Femur (tissue), 1 donor: ENCODE results near the gene YBX1.
"Not testable (repeated sequence)": the region's sequence is repeated elsewhere in the genome, so short reads cannot be mapped to it uniquely, and the experiment has no call there.

ENCODE experiments used
- DNase-seq: peaks from one replicate; pipeline ENCODE4 v3.0.0-alpha.2; 2017

The YBX1 gene

DNA sequence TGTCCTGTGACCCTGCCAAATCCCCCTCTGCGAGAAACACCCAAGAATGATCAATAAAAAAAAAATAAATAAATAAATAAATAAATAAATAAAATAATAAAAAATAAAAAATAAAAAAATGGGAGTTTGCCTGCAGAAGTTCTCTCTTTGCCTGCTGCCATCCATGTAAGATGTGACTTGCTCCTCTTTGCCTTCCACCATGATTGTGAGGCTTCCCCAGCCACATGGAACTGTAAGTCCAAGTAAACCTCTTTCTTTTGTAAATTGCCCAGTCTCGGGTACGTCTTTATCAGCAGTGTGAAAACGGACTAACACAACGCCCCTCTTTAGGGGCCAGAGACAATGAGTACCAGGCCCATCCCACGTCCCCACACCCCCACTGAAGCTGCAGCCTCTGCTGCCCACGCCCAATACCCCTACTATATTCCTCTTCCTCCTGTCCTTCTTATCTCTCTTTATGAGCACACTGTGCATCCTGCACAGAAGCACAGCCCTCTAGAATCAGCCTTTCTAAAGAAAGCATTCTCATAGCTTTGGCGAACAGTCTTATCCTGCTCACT, 69.4 kb downstream of the YBX1 start:
- not testable (repeated sequence) for DNase-seq

DNA sequence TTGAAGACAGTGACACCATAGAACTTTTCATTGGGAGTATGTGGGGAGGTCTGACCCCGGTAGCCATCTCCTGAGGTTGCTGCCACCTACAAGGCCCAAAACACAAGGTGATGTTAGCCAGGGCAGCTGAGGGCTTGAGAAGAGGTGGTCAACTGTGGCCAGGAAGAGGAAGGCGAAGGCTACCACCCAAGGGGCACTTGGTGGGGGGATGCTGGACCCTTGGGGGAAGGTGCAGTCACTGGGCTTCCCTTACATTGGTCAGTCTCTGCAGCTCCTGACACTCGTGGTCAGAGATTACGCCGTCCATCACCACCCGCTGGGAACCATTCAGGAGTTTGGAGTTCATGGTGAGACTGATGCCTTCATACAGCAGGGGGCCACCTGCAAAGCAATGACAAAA, 70.1 kb downstream of the YBX1 start:
- no peak for DNase-seq

GRCh38 chr1:42753070-42753469, 70.9 kb downstream of the YBX1 start:
- no peak for DNase-seq
